Stimulated activated CD8-positive, alpha-beta memory T cell treated with anti-CD3 and anti-CD28 coated beads, Interleukin-12 subunit alpha, Interleukin-12 subunit beta, amount 100 ng/mL, for 24 hours (primary cell): Measurements from ENCODE around the gene TRIM54.
"Not testable (repeated sequence)": the region's sequence is repeated elsewhere in the genome, so short reads cannot be mapped to it uniquely, and the experiment has no call there.

Experiments used
- DNase-seq: peaks from one replicate; pipeline ENCODE4 v3.0.0-alpha.2; 2020; ENCODE audit errors: extremely low read depth

Gene TRIM54

DNA sequence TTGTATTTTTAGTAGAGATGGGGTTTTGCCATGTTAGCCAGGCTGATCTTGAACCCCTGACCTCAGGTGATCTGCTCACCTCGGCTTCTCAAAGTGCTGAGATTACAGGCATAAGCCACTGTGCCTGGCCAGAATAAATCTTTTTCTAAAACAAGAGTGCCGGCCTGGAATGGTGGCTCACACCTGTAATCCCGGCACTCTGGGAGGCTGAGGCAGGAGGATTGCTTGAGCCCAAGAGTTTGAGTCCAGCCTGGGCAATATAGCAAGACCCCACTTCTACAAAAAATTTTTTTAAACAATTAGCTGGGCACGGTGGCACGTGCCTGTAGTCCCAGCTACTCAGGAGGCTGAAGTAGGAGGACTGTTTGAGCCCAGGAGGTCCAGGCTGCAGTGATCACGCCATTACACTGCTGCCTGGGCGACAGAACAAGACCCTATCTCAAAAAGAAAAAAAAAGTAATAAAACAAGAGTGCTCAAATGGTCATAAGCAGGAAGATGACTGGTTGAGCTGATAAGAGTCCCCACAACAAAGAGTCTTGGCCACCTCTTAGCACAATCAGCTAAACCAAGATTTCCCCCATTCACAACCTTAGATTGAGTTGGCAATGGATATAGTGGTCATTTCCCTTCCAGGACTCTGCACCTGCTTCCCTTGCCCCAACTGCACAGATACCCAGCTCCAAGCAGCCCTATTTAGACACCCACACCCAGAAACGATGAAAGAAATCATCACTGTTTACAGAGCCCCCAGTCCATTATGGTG is 31.8 kb downstream of the TRIM54 start:
- DNase-seq = no peak

DNA sequence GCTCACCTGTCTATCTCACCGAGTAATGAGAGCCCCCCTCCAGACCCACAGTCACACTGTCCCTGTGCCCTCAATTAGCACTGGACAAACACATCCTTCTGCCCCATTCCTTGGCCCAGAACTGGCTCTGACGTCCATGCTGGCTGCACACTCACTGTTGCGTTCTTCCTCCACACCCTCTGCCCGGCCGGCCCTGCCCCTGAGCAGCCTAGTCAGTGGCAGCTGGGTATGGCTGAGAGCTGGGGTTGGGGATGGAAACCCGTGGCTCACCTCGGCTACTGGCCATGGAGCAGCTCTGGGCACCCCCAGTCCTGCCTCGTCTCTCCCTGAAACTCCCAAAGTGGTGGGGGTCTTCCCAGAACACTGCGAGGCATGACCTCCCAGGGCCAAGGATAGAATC is 32.5 kb downstream of the TRIM54 start:
- DNase-seq = no peak

DNA sequence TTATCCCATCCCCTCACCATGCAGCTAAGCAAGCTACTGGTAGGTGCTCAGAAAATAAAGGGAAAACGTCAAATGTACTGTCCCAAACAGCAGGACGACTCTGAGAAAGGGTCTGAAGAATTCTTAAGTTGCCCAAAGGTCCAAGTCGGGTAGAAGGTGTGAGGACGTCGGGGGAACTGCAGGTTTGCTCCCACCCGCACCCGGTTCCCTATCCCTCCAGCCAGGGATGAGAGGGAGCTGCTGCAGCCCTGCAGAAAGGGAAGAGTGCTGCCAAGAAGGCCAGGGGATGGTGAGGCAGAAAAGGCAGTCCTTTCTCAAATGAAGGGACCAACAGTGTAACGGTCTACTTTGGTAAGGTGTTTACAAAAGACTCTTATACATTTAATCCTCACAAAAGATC is 32.9 kb downstream of the TRIM54 start:
- no peak for DNase-seq

DNA sequence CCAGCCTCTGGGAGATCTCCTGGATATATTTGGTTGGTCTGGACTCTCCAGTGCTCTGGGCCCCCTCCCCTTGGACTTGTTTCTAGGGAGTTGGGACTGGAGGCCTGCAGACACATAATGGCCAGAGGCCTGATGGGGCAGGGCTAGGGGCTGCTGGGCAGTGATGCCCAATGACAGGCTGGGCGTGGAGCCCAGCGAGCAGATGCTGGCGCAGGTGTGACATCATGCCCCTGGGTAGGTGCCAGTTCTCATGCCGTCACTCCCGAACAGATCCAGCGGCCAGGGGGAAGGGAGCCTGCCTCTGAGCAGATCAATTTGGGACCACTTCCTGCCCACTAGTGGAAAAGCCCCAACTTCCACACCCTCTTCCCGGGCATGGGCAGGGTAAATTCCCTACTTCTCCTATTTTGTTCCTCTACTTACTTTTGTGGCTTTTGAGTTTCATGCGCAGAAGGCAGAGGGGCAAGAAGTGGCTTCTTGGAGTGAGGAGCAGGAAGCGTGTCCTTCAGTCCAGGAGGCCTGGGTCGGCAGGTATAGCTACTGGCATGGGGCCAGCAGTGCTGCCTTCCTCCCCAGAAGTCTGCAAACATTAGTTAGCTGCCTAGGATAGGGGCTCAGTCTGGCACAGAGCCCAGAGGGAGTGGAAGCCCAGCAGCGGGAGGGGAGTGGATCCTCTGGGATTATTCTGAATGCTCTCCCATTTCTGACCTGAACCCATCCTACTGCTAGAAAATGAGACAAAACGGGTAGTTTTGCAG is 34.6 kb downstream of the TRIM54 start:
- DNase-seq = no peak

DNA sequence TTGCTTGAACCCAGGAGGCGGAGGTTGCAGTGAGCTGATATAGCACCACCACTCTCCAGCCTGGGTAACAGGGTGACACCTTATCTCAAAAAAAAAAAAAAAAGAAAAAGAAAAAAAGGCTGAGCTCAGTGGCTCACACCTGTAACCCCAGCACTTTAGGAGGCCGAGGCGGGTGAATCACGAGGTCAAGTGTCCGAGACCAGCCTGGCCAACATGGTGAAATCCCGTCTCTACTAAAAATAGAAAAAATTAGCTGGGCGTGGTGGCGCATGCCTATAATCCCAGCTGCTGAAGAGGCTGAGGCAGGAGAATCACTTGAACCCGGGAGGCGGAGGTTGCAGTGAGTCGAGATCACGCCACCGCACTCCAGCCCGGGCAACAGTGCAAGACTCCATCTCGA is 37.6 kb downstream of the TRIM54 start:
- not testable (repeated sequence) for DNase-seq

DNA sequence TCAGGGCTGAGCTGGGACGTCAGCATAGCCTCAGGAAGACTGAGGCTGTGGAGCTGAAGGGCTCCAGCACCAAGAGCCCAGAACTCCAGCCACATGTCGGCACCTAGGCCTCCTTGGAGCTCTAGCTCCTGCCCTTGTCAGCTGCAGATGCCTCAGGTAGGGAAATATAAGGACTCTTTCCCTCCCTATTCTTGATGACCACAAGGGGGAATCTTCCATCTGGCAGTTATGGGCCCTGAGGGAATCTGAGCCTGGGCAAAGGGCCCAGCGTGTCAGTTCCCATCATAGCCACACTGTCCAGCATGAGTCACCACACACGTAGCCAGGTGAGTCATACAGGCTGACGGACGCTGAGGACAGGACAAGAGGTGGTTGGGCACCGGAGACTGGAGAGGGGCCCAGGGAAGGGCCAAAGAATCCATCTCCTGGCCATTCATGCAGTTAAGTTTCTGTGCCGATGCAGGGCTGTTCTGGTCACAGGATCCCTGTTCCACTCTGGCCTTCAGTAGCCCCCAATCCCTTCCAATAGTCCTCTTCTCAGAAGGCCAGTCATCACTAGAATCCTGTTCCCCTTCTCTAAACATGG is 38.8 kb downstream of the TRIM54 start:
- no peak for DNase-seq

DNA sequence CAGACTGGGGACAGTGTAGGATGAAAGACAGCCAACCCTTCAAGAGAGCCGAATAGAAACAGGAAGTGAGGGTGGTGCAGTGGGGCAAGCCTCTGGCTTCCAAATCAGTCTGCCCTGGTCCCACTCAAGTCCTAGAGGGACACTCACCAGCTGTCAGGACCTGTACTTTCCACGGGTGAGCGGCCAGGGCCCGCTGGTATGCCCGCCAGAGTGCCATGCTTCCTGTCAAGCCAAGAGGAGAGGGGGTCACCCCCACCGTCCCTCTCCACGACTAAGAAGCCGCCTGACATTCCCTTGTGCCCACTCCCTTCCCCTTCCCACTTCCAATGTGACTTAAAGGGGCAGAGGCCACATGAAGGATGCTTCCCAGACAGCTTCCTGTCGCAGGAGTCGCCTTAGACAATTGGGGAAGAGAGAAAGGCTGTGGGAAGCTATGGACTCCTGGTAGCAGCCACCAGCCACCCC is 40.1 kb downstream of the TRIM54 start:
- DNase-seq = no peak

DNA sequence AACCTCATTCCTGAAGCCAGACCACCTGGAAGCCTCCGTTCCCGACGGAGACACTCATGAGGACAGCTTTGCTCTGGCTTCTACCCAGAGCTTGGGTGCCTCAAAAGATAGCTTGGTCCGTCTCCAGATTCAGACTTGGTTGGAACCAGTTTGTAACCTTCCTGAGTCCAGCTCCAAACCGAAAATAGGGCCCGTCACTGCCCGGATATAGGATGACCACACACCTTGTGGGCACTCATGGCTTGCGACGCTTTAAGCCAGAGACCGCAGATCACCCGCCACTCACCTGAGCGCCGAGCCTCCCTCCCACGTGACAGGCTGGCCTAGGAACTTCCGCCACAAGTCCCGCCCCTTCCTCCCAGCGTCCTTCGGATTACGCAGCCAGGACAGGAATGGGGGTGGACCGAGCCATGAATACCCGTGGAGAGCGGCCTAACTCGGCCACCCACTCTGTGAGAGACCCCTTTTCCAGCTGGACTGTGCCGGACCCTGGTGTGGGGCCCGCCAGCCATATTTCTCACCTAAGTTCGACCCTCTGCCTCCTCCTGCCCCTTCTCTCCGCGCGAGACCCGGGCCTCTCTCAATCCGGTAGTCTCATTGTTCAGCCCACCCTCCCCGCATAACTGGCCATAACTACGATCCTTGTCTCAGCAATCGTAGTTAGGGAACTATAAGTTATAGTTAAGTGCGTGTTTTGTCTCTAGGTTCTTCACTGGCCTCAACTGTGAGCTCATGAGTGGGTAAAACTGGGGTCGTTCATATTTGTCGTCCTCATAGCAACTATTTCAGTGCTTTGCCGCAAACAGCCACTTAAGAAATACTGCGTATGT is 40.8 kb downstream of the TRIM54 start, which contains the start of gene MPV17:
Gene MPV17 (minus strand): TSS at position 332 of the 830 bp plus-strand sequence. CDS start 580 bp downstream, outside the sequence.
- peak; percentile 81 for DNase-seq

DNA sequence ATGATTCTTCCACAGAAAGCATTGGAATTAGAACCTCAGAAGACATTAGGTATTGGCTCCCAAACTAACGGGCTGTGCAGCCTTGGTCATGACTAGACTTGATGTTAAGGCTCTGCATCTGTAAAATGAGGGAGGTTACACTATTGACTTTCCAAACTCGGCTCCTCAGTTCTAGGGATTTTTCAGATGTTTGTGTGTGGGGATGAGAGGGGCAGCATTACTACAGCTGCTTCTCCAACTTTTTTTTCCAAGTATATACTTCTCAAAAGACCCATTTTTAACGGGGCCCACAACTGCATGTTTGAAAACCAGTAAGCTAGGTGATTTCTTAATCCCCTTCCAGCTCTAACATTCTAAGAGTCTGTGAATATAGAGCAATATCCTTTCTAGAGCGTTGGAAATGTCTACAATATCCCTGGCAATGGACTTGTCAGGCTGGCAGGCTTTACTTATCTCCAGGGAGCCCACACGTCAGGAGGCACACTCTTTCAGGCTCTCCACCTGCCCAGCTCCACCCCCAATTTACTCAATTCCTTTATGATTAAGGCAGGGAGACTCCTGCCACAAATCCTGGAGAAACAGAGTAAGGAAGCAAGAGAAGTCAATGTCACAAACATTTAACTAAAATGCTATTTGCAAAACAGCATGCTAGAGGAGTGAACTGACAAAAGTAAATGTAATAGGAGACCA is 41.5 kb downstream of the TRIM54 start:
- no peak for DNase-seq

DNA sequence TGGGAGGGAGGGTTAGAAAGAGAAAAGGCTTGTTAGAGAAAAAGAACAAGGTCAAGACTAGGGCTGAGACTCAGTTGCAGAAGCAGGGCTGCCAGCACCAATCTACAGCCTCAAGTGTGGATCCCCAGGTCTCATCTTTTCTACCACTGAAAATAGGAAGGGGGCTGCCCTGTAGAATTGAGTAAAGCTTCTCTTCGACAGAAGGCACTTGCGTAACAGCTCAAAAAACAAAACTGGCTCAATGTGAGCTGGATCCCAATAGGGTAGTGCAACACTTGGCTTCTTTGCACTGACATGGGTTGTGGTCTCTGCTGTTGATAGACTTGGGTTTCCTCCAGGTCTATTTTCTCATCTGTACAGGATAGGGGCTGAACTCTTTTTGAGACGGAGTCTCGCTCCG is 42.5 kb downstream of the TRIM54 start:
- DNase-seq = no peak

DNA sequence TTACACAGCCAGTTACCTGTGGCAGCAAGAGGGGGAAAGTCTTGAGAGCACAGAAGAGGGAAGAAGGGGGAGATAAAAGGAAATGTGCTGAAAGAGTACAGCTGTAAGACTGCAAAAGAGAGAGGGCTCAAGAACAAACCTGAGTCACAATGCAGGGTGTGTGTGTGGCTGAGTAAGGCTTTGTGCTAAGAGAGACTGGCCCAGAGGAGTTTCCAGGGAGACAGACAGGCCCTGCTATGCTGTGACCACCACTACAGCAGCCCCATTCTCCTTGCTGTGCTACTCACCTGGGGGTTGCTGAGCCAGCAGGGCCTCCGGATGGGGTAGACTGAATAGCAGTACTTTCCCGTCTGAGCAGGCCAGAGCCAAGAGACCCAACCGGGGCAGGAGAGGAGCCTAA is 53.1 kb downstream of the TRIM54 start:
- DNase-seq = no peak

DNA sequence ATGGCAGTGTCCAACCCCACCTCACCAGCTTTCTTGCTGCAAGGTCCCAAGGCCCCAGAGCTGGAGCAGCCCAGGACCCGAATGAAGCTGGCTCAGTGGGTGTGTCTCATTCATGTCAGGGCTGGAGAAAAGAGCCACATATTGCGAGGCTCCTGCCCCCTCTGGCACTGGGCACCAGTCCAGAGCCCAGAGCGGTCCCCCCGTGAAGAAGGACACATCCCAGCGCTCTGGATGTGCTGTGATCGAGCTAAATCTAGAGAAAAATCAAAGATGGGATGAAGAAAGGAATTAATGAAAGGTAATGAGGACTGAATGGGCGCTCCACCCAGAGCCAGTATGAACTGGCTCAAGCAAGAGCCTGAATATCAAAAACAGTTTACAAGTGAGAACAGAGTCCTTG is 53.9 kb downstream of the TRIM54 start:
- no peak for DNase-seq

DNA sequence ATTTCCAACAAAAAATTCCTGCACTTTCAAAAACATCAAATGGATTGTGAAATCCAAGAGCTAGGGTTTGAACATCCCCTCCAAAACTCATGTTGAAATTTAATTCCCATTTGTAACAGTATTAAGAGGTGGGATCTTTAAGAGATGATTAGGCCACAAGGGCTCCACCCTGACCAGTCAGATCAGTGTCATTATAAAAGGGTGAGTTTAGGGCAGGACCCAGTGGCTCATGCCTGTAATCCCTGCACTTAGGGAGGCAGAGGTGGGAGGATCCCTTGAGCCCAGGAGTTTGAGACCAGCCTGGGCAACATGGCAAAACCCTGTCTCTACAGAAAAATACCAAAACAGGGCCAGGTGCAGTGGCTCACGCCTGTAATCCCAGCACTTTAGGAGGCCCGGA is 65.4 kb downstream of the TRIM54 start:
- no peak for DNase-seq

DNA sequence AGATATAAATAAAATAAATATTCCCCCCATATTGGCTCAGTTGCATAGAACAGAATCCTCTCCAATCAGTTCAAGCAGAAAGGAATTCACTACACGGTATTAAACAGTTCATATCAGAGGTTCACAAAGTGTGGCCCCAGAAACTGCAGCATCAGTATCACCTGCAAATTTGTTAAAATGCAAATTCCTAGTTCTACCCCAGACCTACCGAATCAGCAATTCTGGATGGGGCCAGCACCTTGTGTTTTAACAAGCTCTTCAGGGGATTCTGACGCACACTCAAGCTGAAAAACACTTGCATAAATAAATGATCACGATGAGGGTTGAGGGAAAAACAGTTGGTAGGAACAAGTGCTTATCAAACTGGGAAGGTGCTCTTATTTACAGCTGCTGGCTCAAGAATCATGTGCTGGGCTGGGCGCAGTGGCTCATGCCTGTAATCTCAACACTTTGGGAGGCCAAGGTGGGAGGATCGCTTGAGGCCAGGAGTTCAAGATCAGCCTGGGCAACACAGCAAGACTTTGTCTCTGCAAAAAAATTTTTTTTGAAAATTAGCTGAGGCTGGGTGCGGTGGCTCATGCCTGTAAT is 68.0 kb downstream of the TRIM54 start:
- no peak for DNase-seq

DNA sequence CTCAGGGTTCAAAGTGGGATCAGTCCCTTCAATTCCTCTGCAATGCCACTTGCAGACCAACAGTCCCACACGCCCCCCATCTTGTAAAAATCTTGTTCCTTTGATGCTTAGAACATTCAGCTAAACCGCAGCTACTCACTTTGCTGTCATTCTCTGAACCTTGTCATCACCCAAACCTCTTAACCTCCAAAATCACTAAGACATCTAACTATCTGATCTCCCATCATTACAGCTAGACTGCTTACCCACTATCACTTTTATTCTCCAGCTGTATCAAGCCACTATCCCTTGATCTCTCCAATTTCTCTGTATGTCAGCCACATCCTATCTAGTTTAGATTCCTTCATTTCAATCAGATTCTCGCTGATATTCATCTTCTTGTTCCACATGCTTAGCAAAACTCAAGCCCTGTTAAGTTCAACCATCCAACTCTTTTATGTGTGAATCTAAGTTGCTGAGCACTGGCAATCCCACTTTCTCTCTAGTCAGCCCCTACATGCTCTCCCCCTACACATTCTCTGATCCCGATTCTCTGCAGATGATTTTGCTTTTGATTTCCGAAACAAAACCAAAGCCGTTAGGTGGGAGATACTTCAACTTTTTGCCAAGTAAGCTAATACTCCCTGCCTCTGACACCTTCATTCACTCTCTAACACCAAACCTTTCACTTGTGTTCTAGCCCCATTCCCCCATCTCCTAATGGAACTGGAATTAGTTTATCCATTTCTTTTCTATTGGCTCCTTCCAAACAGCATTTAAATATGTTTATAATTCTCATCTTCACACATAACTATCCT is 69.8 kb downstream of the TRIM54 start:
- DNase-seq = no peak

DNA sequence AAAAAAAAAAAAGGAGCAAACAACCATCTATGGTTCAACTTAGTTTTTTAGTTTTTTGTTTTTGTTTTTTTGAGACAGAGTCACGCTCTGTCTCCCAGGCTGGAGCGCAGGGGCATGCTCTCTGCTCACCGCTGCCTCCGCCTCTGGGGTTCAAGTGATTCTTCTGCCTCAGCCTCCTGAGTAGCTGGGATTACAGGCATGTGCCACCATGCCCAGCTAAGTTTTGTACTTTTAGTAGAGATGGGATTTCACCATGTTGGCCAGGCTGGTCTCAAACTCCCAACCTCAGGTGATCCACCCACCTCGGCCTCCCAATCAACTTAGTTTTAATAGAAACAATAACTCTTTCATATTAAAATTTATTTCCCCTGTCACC is 71.1 kb downstream of the TRIM54 start:
- not testable (repeated sequence) for DNase-seq

DNA sequence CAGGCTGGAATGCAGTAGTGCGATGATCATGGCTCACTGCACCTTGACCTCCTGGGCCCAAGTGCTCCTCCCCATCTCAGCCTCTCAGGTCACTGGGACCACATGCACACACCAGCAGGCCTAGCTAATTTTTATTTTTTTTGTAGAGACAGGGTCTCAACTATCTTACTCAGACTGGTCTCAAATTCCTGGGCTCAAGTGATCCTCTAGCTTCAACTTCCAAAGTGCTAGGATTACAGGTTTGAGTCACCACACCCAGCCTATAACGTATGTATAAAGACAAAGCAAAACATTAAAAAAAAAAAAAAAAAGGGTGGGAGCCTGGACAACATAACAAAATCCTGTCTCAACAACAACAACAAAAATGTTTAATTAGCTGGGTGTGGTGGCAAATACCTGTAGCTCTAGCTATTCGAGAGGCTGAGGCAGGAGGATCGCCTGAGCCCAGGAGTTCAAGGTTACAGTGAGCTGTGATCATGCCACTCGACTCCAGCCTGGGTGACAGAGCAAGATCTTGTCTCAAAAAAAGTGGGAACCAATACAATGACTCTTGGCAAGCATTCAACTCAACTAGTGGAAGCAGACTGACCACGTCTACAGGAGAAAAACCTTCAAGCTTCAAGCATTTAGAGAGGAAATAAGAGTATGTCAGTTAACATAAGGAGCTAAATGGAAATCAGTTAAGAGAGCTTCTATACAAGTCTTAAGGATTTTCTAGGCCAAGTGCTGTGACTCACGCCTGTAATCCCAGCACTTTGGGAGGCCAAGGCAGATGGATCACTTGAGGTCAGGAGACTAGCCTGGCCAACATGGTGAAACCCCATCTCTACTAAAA is 71.8 kb downstream of the TRIM54 start:
- no peak for DNase-seq

DNA sequence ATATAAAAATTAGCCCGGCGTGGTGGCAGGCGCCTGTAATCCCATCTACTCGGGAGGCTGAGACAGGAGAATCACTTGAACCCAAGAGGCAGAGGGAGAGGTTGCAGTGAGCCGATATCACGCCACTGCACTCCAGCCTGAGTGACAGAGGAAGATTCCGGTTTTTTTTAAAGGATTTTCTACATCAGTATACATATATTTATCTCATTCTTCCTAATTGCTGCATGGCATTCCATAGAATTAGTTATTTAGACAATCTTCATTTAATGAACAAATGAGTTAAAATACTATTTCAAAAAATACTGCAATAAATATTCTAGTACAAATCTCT is 72.3 kb downstream of the TRIM54 start:
- no peak for DNase-seq

DNA sequence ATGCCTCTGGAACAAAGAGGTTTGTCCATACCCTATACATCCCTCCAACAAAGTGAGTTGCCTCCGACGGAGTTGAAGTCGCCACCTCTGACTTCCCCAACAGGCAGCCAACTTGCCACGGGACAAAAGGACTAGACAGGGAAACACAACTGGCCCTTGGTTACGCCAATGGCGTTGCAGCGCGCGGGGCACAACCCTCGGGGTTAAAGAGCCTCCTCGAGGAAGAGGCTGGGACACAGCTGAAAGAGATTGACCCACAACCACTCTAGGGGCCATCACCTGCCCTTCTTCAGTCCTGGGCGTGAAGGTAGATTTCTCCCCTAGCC is 73.8 kb downstream of the TRIM54 start:
- no peak for DNase-seq
